SK-N-SH treated with all-trans-retinoic acid at 6 μM for 48 hours (cell line): ENCODE data around the gene TIMM10B.

Experiments used
- ATAC-seq: fragments of 200-7000 bp; cut with Tn5 transposase; 3 replicates; pipeline ENCODE4 v1.9.1; 2020; ENCODE audit warnings: mild to moderate bottlenecking, moderate library complexity
- ARNTL ChIP-seq: fragments of 450-650 bp; formaldehyde crosslinking; IDR thresholded peaks from 2 replicates; pipeline ENCODE4 v1.5.0; 2020; ENCODE audit warnings: low read depth, mild to moderate bottlenecking, moderate library complexity, borderline replicate concordance
- BACH2 ChIP-seq: fragments of 250-450 bp; sonication (Bioruptor Pico); IDR thresholded peaks from 2 replicates; pipeline ENCODE4 v1.9.0; 2021; ENCODE audit warnings: mild to moderate bottlenecking, borderline replicate concordance
- ESRRG ChIP-seq: fragments of 250-450 bp; sonication (Bioruptor Pico); IDR thresholded peaks from 2 replicates; pipeline ENCODE4 v1.6.1; 2021; ENCODE audit warnings: mild to moderate bottlenecking
- GLIS3 ChIP-seq: fragments of 250-450 bp; sonication (Bioruptor Pico); IDR thresholded peaks from 2 replicates; pipeline ENCODE4 v1.5.0; 2020; ENCODE audit warnings: mild to moderate bottlenecking, moderate library complexity
- ISL1 ChIP-seq: fragments of 250-450 bp; sonication (Bioruptor Pico); IDR thresholded peaks from 2 replicates; pipeline ENCODE4 v2.1.2; 2022; ENCODE audit warnings: mild to moderate bottlenecking, moderate library complexity
- OSR1 ChIP-seq: fragments of 250-450 bp; sonication (Bioruptor Pico); IDR thresholded peaks from 2 replicates; pipeline ENCODE4 v1.8.0; 2022; ENCODE audit warnings: moderate library complexity, mild to moderate bottlenecking, inconsistent platforms
- PPARA ChIP-seq: fragments of 250-450 bp; sonication (Bioruptor Pico); IDR thresholded peaks from 2 replicates; pipeline ENCODE4 v1.5.0; 2020; ENCODE audit warnings: mild to moderate bottlenecking, borderline replicate concordance
- RARB ChIP-seq: fragments of 250-450 bp; sonication (Bioruptor Pico); IDR thresholded peaks from 2 replicates; pipeline ENCODE4 v1.8.0; 2021; ENCODE audit warnings: mild to moderate bottlenecking, moderate library complexity
- SNAI2 ChIP-seq: fragments of 250-450 bp; sonication (Bioruptor Pico); IDR thresholded peaks from 2 replicates; pipeline ENCODE4 v1.5.0; 2020; ENCODE audit warnings: mild to moderate bottlenecking, moderate library complexity
- TCF4 ChIP-seq: fragments of 250-450 bp; sonication (Bioruptor Pico); IDR thresholded peaks from 2 replicates; pipeline ENCODE4 v1.8.0; 2021; ENCODE audit warnings: mild to moderate bottlenecking, moderate library complexity, borderline replicate concordance
- ZC3H10 ChIP-seq: fragments of 250-450 bp; sonication (Bioruptor Pico); IDR thresholded peaks from 2 replicates; pipeline ENCODE4 v1.5.1; 2021; ENCODE audit warnings: mild to moderate bottlenecking, moderate library complexity
- ZFP3 ChIP-seq: fragments of 250-450 bp; sonication (Bioruptor Pico); IDR thresholded peaks from 2 replicates; pipeline ENCODE4 v1.5.0; 2020; ENCODE audit warnings: mild to moderate bottlenecking, moderate library complexity
- ZFP30 ChIP-seq: fragments of 450-650 bp; formaldehyde crosslinking; IDR thresholded peaks from 2 replicates; pipeline ENCODE4 v1.5.0; 2022; ENCODE audit warnings: mild to moderate bottlenecking, moderate library complexity
- ZNF565 ChIP-seq: fragments of 450-650 bp; formaldehyde crosslinking; conservative IDR thresholded peaks from 2 replicates; pipeline ENCODE4 v1.5.0; 2020; ENCODE audit warnings: low read depth, mild to moderate bottlenecking, moderate library complexity
- ZNF70 ChIP-seq: fragments of 450-650 bp; formaldehyde crosslinking; IDR thresholded peaks from 2 replicates; pipeline ENCODE4 v1.5.0; 2020; ENCODE audit warnings: mild to moderate bottlenecking, moderate library complexity
- ZNF8 ChIP-seq: fragments of 450-650 bp; formaldehyde crosslinking; IDR thresholded peaks from 2 replicates; pipeline ENCODE4 v1.5.0; 2020; ENCODE audit warnings: mild to moderate bottlenecking, moderate library complexity
- TF ChIP-seq, protein P1 (sequence below): fragments of 250-450 bp; sonication (Bioruptor Pico); IDR thresholded peaks from 2 replicates; pipeline ENCODE4 v1.8.0; 2020; ENCODE audit warnings: mild to moderate bottlenecking, moderate library complexity, borderline replicate concordance
- TF ChIP-seq, protein P2 (sequence below): fragments of 250-450 bp; sonication (Bioruptor Pico); IDR thresholded peaks from 2 replicates; pipeline ENCODE4 v1.5.0; 2020; ENCODE audit warnings: mild to moderate bottlenecking, moderate library complexity
- TF ChIP-seq, protein P3 (sequence below): fragments of 250-450 bp; sonication (Bioruptor Pico); IDR thresholded peaks from 2 replicates; pipeline ENCODE4 v1.8.0; 2021; ENCODE audit warnings: low read depth, mild to moderate bottlenecking, moderate library complexity, borderline replicate concordance
- TF ChIP-seq, protein P4 (sequence below): fragments of 250-450 bp; sonication (Bioruptor Pico); IDR thresholded peaks from 2 replicates; pipeline ENCODE4 v1.5.1; 2021; ENCODE audit warnings: mild to moderate bottlenecking, moderate library complexity
- TF ChIP-seq, protein P5 (sequence below): fragments of 250-450 bp; sonication (Bioruptor Pico); IDR thresholded peaks from 2 replicates; pipeline ENCODE4 v1.5.1; 2020; ENCODE audit warnings: low read depth, mild to moderate bottlenecking, moderate library complexity

TIMM10B gene

DNA sequence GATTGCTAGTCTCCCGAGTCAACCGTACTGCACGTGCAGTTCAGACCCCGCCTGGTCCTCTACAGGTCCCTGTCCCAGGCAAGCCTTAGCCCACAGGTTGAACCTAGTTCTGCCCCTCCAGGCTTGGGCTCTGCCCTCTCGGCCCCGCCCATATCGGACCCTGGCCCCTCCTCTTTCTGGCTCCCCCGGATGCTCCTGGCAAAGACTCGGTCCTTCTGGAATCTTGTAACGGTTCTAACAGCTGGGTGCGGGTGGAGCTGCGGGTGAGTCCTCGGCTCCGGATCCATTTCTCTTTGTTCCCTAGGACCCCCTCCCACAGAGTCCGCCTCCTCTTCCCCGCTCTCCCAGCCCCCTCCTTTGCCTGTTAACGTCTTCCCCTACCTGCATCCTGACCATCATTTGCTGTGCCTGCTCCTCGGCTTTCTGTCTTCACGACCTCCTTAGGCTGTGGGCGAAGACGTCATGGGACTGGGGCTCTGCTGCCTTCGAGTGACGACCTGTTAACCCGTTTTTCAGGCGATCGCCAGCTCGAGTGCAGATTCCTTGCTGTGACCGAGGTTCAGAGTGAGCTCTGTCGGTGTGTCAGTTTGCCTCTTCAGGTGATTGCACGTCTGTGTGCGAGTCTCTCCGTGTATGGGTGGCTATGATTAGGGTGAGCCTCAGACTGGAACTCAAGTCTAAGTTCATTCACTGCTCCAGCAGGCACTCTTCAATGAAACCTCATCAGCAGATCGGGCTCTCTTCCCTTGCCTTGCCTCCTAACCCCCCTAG, 16.0 kb downstream of the TIMM10B start, which contains the start of gene DNHD1:
DNHD1 (plus strand) TSS at position 212 of the 771 bp plus-strand sequence. CDS start 936 bp downstream, outside the sequence.
- ATAC-seq: no peak
- TF ChIP-seq SNAI2 (CRISPR knock-in tag) (no peak), ZNF8 (no peak), ARNTL (CRISPR knock-in tag) (no peak), ESRRG (no peak), ZC3H10 (no peak), ISL1 (CRISPR knock-in tag) (no peak), OSR1 (CRISPR knock-in tag) (no peak), ZNF565 (CRISPR knock-in tag) (no peak), TCF4 (CRISPR knock-in tag) (no peak), ZFP3 (CRISPR knock-in tag) (no peak), GLIS3 (CRISPR knock-in tag) (no peak), RARB (CRISPR knock-in tag) (no peak), BACH2 (CRISPR knock-in tag) (no peak), PPARA (CRISPR knock-in tag) (no peak), ZNF70 (no peak), ZFP30 (no peak)
- TF ChIP-seq, protein P1, sequence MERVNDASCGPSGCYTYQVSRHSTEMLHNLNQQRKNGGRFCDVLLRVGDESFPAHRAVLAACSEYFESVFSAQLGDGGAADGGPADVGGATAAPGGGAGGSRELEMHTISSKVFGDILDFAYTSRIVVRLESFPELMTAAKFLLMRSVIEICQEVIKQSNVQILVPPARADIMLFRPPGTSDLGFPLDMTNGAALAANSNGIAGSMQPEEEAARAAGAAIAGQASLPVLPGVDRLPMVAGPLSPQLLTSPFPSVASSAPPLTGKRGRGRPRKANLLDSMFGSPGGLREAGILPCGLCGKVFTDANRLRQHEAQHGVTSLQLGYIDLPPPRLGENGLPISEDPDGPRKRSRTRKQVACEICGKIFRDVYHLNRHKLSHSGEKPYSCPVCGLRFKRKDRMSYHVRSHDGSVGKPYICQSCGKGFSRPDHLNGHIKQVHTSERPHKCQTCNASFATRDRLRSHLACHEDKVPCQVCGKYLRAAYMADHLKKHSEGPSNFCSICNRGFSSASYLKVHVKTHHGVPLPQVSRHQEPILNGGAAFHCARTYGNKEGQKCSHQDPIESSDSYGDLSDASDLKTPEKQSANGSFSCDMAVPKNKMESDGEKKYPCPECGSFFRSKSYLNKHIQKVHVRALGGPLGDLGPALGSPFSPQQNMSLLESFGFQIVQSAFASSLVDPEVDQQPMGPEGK (CRISPR knock-in tag): no peak
- TF ChIP-seq, protein P2, sequence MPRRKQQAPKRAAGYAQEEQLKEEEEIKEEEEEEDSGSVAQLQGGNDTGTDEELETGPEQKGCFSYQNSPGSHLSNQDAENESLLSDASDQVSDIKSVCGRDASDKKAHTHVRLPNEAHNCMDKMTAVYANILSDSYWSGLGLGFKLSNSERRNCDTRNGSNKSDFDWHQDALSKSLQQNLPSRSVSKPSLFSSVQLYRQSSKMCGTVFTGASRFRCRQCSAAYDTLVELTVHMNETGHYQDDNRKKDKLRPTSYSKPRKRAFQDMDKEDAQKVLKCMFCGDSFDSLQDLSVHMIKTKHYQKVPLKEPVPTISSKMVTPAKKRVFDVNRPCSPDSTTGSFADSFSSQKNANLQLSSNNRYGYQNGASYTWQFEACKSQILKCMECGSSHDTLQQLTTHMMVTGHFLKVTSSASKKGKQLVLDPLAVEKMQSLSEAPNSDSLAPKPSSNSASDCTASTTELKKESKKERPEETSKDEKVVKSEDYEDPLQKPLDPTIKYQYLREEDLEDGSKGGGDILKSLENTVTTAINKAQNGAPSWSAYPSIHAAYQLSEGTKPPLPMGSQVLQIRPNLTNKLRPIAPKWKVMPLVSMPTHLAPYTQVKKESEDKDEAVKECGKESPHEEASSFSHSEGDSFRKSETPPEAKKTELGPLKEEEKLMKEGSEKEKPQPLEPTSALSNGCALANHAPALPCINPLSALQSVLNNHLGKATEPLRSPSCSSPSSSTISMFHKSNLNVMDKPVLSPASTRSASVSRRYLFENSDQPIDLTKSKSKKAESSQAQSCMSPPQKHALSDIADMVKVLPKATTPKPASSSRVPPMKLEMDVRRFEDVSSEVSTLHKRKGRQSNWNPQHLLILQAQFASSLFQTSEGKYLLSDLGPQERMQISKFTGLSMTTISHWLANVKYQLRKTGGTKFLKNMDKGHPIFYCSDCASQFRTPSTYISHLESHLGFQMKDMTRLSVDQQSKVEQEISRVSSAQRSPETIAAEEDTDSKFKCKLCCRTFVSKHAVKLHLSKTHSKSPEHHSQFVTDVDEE: no peak
- TF ChIP-seq, protein P3, sequence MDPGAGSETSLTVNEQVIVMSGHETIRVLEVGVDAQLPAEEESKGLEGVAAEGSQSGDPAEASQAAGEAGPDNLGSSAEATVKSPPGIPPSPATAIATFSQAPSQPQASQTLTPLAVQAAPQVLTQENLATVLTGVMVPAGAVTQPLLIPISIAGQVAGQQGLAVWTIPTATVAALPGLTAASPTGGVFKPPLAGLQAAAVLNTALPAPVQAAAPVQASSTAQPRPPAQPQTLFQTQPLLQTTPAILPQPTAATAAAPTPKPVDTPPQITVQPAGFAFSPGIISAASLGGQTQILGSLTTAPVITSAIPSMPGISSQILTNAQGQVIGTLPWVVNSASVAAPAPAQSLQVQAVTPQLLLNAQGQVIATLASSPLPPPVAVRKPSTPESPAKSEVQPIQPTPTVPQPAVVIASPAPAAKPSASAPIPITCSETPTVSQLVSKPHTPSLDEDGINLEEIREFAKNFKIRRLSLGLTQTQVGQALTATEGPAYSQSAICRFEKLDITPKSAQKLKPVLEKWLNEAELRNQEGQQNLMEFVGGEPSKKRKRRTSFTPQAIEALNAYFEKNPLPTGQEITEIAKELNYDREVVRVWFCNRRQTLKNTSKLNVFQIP (CRISPR knock-in tag): no peak
- TF ChIP-seq, protein P4, sequence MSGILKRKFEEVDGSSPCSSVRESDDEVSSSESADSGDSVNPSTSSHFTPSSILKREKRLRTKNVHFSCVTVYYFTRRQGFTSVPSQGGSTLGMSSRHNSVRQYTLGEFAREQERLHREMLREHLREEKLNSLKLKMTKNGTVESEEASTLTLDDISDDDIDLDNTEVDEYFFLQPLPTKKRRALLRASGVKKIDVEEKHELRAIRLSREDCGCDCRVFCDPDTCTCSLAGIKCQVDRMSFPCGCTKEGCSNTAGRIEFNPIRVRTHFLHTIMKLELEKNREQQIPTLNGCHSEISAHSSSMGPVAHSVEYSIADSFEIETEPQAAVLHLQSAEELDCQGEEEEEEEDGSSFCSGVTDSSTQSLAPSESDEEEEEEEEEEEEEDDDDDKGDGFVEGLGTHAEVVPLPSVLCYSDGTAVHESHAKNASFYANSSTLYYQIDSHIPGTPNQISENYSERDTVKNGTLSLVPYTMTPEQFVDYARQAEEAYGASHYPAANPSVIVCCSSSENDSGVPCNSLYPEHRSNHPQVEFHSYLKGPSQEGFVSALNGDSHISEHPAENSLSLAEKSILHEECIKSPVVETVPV (CRISPR knock-in tag): no peak

DNA sequence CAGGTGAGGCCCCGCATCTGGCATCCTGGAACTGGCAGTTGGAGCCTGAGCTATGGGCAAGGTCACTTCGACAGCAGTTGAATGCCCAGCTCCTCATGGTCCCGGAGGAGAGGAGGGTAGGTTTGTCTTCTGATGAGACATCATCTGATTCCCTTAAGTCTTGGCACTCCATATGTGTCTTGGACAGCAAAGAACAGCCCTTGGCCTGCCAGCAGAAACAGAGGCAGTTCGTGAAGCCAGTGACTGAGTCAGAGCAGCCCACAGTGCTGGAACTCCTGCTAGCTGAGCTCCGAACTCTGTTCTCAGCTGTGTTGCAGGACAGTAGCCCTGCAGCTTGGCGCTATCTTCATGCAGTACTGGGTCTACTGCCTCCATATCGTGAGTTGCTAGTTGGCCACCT, 16.8 kb downstream of the TIMM10B start:
- no peak for ATAC-seq
- TF ChIP-seq, protein P3 (CRISPR knock-in tag): no peak
- TF ChIP-seq ZNF8 (no peak), OSR1 (CRISPR knock-in tag) (no peak), ZFP30 (no peak)
- TF ChIP-seq, protein P5, sequence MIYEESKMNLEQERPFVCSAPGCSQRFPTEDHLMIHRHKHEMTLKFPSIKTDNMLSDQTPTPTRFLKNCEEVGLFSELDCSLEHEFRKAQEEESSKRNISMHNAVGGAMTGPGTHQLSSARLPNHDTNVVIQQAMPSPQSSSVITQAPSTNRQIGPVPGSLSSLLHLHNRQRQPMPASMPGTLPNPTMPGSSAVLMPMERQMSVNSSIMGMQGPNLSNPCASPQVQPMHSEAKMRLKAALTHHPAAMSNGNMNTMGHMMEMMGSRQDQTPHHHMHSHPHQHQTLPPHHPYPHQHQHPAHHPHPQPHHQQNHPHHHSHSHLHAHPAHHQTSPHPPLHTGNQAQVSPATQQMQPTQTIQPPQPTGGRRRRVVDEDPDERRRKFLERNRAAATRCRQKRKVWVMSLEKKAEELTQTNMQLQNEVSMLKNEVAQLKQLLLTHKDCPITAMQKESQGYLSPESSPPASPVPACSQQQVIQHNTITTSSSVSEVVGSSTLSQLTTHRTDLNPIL (CRISPR knock-in tag): no peak
